SK-N-SH (cell line): ENCODE results near the gene OTUB1. TPM values are rescaled to one million over a fixed set of nuclear protein-coding genes. Genes with fewer than 3 reads are reported as not detected.
A peak's percentile ranks its signal among the peaks of the same experiment; 100 is the strongest.

Experiments used
- CTCF ChIA-PET: fragments of 300-600, 350-600 bp; formaldehyde crosslinking; extraction: SDS; loops from one replicate; lab custom pipeline; 2021; lab: Yijun Ruan, JAX
- POLR2A ChIA-PET: fragments of 350-600 bp; sonication (Branson Sonifier 250); formaldehyde crosslinking; extraction: SDS; loops from one replicate; lab custom pipeline; 2020; ENCODE audit warnings: antibody characterized with exemption, inconsistent platforms; lab: Yijun Ruan, JAX
- DNase-seq: peaks from one replicate; pipeline ENCODE4 v3.0.0; 2012
- H2AFZ ChIP-seq: fragments of 200-600 bp; sonication (generic); 2 replicates; pipeline ENCODE4 v1.8.1; 2016; ENCODE audit warnings: antibody characterized with exemption, mild to moderate bottlenecking, low read depth
- H3F3A ChIP-seq: fragments of 200-600 bp; sonication (generic); replicated peaks from 2 replicates; pipeline ENCODE3; 2016; ENCODE audit warnings: antibody characterized with exemption, mild to moderate bottlenecking; ENCODE audit not compliant: insufficient read depth
- H3K27ac ChIP-seq, 2 experiments: fragments of 200-500 bp in 1 of 2; fragments of 200-600 bp in 1 of 2; sonication (Bioruptor generic) in 1 of 2; sonication (generic), shearing (Covaris generic) in 1 of 2; 2 replicates each; pipeline versions ENCODE4 v1.5.1 to v1.6.1; 2014 to 2016; ENCODE audit warnings: low read depth in 2 of 2, inconsistent platforms in 1 of 2, low read length in 1 of 2, mild to moderate bottlenecking in 1 of 2, mixed read lengths in 1 of 2
- H3K27me3 ChIP-seq: fragments of 200-600 bp; sonication (generic), shearing (Covaris generic); 2 replicates; pipeline ENCODE4 v1.6.1; 2016; ENCODE audit warnings: mixed run types; ENCODE audit not compliant: insufficient read depth
- H3K36me3 ChIP-seq, 2 experiments: fragments of 200-500 bp in 1 of 2; fragments of 200-600 bp in 1 of 2; sonication (Bioruptor generic) in 1 of 2; sonication (generic) in 1 of 2; replicated peaks in 1 of 2; 2 replicates each; pipeline versions ENCODE3 to v1.5.1; 2014 to 2016; ENCODE audit warnings: low read length in 1 of 2, mild to moderate bottlenecking in 1 of 2; ENCODE audit not compliant: insufficient read depth in 2 of 2, control insufficient read depth in 1 of 2
- H3K4me1 ChIP-seq, 2 experiments: fragments of 200-500 bp in 1 of 2; fragments of 200-600 bp in 1 of 2; sonication (Bioruptor generic) in 1 of 2; sonication (generic), shearing (Covaris generic) in 1 of 2; 2 replicates each; pipeline versions ENCODE4 v1.5.1 to v1.6.1; 2014 to 2016; ENCODE audit warnings: low read depth in 1 of 2, low read length in 1 of 2, mixed run types in 1 of 2; ENCODE audit not compliant: insufficient read depth in 2 of 2, control insufficient read depth in 1 of 2
- H3K4me2 ChIP-seq: fragments of 200-600 bp; sonication (generic), shearing (Covaris generic); 2 replicates; pipeline ENCODE4 v1.6.1; 2017; ENCODE audit warnings: mixed run types
- H3K4me3 ChIP-seq, 2 experiments: fragments of 200-500 bp in 1 of 2; fragments of 200-600 bp in 1 of 2; sonication (Bioruptor generic) in 1 of 2; sonication (generic), shearing (Covaris generic) in 1 of 2; 2 replicates each; pipeline versions ENCODE4 v1.5.1 to v1.8.1; 2014 to 2016; ENCODE audit warnings: low read depth in 2 of 2, inconsistent platforms in 1 of 2, low read length in 1 of 2, mild to moderate bottlenecking in 1 of 2, mixed read lengths in 1 of 2, moderate library complexity in 1 of 2
- H3K79me2 ChIP-seq: fragments of 200-600 bp; sonication (generic); 2 replicates; pipeline ENCODE4 v1.8.1; 2017; ENCODE audit warnings: mild to moderate bottlenecking; ENCODE audit not compliant: insufficient read depth
- H3K9ac ChIP-seq: fragments of 200-600 bp; sonication (generic); 2 replicates; pipeline ENCODE4 v1.6.1; 2017; ENCODE audit warnings: mixed run types
- H3K9me2 ChIP-seq: fragments of 200-600 bp; sonication (generic); 2 replicates; pipeline ENCODE4 v1.6.1; 2017; ENCODE audit warnings: mixed run types
- H3K9me3 ChIP-seq: fragments of 200-600 bp; sonication (generic); 2 replicates; pipeline ENCODE4 v1.6.1; 2017; ENCODE audit warnings: mixed run types, mild to moderate bottlenecking, moderate library complexity
- H4K20me1 ChIP-seq: fragments of 200-600 bp; sonication (generic); 2 replicates; pipeline ENCODE4 v1.6.1; 2017; ENCODE audit warnings: mild to moderate bottlenecking, mixed run types; ENCODE audit not compliant: insufficient read depth
- CHD2 ChIP-seq: fragments of 150-350 bp; IDR thresholded peaks from 2 replicates; pipeline ENCODE4 v1.6.1; 2018; ENCODE audit warnings: low read length; ENCODE audit not compliant: partially characterized antibody
- ELF1 ChIP-seq: IDR thresholded peaks from 2 replicates; pipeline ENCODE4 v1.4.0; 2012
- EP300 ChIP-seq, 2 experiments: IDR thresholded peaks; 2 replicates each; pipeline versions ENCODE4 v1.4.0 to v1.6.1; 2012; ENCODE audit warnings: borderline replicate concordance in 1 of 2, low read depth in 1 of 2, low read length in 1 of 2
- EZH2phosphoT487 ChIP-seq: fragments of 200-600 bp; sonication (generic); IDR thresholded peaks from 2 replicates; pipeline ENCODE4 v1.6.1; 2017; ENCODE audit warnings: low read depth, mixed run types, mild to moderate bottlenecking, antibody characterized with exemption, moderate library complexity, borderline replicate concordance
- FOSL2 ChIP-seq: IDR thresholded peaks from 2 replicates; pipeline ENCODE4 v1.4.0; 2012; ENCODE audit warnings: low read depth, mild to moderate bottlenecking, moderate library complexity, borderline replicate concordance
- FOXM1 ChIP-seq: IDR thresholded peaks from 2 replicates; pipeline ENCODE4 v1.4.0; 2012; ENCODE audit warnings: low read depth, mild to moderate bottlenecking
- GABPA ChIP-seq: IDR thresholded peaks from 2 replicates; pipeline ENCODE4 v1.4.0; 2012; ENCODE audit warnings: low read depth, mild to moderate bottlenecking
- MXI1 ChIP-seq: IDR thresholded peaks from 2 replicates; pipeline ENCODE4 v1.6.1; 2012; ENCODE audit warnings: mild to moderate bottlenecking, low read depth, low read length, improper control_type of control experiment
- NFIC ChIP-seq: IDR thresholded peaks from 2 replicates; pipeline ENCODE4 v1.4.0; 2012; ENCODE audit warnings: borderline replicate concordance
- NRF1 ChIP-seq: IDR thresholded peaks from 2 replicates; pipeline ENCODE4 v1.6.1; 2012; ENCODE audit warnings: low read depth, mild to moderate bottlenecking, low read length
- RFX5 ChIP-seq: IDR thresholded peaks from 2 replicates; pipeline ENCODE4 v1.6.1; 2012; ENCODE audit warnings: mild to moderate bottlenecking, improper control_type of control experiment, low read length
- SIN3A ChIP-seq: IDR thresholded peaks from 2 replicates; pipeline ENCODE4 v1.6.1; 2012; ENCODE audit warnings: low read depth, mild to moderate bottlenecking, low read length, moderate library complexity, borderline replicate concordance
- SMC3 ChIP-seq: IDR thresholded peaks from 2 replicates; pipeline ENCODE4 v1.6.1; 2012; ENCODE audit warnings: low read depth, low read length, improper control_type of control experiment
- TCF12 ChIP-seq: IDR thresholded peaks from 2 replicates; pipeline ENCODE4 v1.4.0; 2012
- USF1 ChIP-seq: IDR thresholded peaks from 2 replicates; pipeline ENCODE4 v1.4.0; 2012; ENCODE audit warnings: low read depth, borderline replicate concordance
- USF2 ChIP-seq: fragments of 150-350 bp; IDR thresholded peaks from 2 replicates; pipeline ENCODE4 v1.6.1; 2017; ENCODE audit warnings: antibody characterized with exemption, low read length, low read depth, borderline replicate concordance
- ZBTB33 ChIP-seq: IDR thresholded peaks from 2 replicates; pipeline ENCODE4 v1.4.0; 2012; ENCODE audit warnings: low read depth, borderline replicate concordance
- WGBS: methylation state at CpG from one replicate; pipeline ENCODE4 v1.1.6; 2017; ENCODE audit warnings: low lambda C conversion rate; 5-methylcytosine and 5-hydroxymethylcytosine counted together
- polyA plus RNA-seq, 3 experiments: library from polyadenylated mRNA; depleted of rRNA; stranded (reverse); fragments of >200 nt; gene quantifications; 2 replicates each; pipeline ENCODE4 v1.2.3, GENCODE V29; 2012
- TF ChIP-seq, protein P1 (sequence below): IDR thresholded peaks from 2 replicates; pipeline ENCODE4; 2012
- TF ChIP-seq, protein P2 (sequence below): fragments of 150-350 bp; IDR thresholded peaks from 2 replicates; pipeline ENCODE4 v1.6.1; 2016; ENCODE audit warnings: mild to moderate bottlenecking, low read depth, low read length
- TF ChIP-seq, protein P3 (sequence below): fragments of 200-600 bp; sonication (generic); IDR thresholded peaks from 2 replicates; pipeline ENCODE4 v1.6.1; 2017; ENCODE audit warnings: antibody characterized with exemption, mild to moderate bottlenecking, moderate library complexity

Gene OTUB1
- polyA plus RNA-seq, 1 of the 3 experiments (the other 2 are of a cell fraction) = 183 TPM

DNA sequence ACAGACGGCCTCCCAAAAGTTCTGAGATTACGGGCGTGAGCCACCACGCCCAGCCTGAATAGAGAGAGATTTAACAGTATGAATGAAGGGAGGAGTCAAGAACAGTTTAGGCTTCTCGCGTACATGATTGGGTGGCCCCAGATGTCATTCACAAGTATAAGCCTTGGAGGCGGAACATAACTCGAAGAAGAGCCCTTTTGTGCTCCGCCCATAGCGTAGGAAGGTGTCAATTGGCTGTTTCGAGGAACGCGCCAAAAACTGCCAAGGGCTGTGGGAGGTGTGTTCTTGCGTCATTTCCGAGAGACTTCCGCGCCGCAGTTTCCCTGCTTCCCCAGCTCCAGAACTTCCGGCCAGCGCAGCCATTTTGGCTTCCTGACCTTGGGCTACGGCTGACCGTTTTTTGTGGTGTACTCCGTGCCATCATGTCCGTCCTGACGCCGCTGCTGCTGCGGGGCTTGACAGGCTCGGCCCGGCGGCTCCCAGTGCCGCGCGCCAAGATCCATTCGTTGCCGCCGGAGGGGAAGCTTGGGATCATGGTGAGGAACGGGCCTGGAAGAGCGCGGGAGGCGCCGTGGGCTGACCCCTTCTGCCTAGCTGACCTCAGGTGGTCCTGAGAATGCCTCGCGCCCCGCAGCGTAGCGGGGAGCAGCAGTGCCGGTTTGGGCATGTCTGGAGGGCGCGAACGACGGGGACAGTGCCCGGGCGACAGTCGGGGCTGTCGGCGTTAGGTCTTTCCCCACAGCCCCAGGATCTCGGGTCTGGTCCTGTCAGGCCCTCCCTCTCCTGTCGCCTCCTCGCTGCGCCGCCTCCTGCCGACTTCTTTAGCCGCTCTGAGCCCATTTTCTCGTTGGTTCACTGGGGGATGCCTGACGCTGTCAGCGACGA is 11.7 kb upstream of the OTUB1 start, which contains the start of gene COX8A:
COX8A (plus strand) TSS at position 362 of the 885 bp plus-strand sequence; CDS start at position 423, 61 bp downstream.
- ChIA-PET POLR2A (interaction anchor here (0.5 to 1.3 kb wide), 5 partner anchors 27 to 191 kb away, joined by 3 to 4 read pairs (median 3); no protein-coding TSS in a partner anchor), CTCF (interaction anchor here (0.7 to 1.9 kb wide), 8 partner anchors 12 to 277 kb away, joined by 3 to 6 read pairs (median 4); partner anchors contain the start of genes PLCB3 and ZFTA)
- Histone ChIP-seq H3K4me3 (peak within 1 kb of the TSS; percentile 72 to 88), H3K27ac (peak within 1 kb of the TSS; percentile 89 to 94), H3F3A (no peaks in the 10 kb centered on the region), H3K9me3 (no peaks in the 10 kb centered on the region), H3K9ac (peak within 1 kb of the TSS; percentile 96), H2AFZ (peak within 1 kb of the TSS; percentile 89), H3K27me3 (no peaks in the 10 kb centered on the region), H3K4me2 (peak within 1 kb of the TSS; percentile 99), H3K36me3 (peaks cover 0 to 6% of the 10 kb centered on the region in 2 experiments), H3K4me1 (peaks cover 11 to 15% of the 10 kb centered on the region in 2 experiments; a peak in 2 of 4 replicates), H3K79me2 (peaks cover 50% of the 10 kb centered on the region), H4K20me1 (peaks cover 12% of the 10 kb centered on the region), H3K9me2 (no peaks in the 10 kb centered on the region)
- WGBS = under 1% methylated on average over 43 of the region's 67 CpGs
- peak; percentile 94 for DNase-seq
- TF ChIP-seq NFIC (no peak), FOSL2 (no peak), USF2 (no peak), EZH2phosphoT487 (no peak), RFX5 (no peak), GABPA (peak; percentile 93), SMC3 (0 out of 2 replicates have a peak, but pooled peaks have one; percentile 20), SIN3A (peak; percentile 43; the same call in 1 of the 2 replicates), EP300 (IDR thresholded peaks at IDR 0.05; ENCODE audit: borderline replicate concordance in 1 of 2, low read depth in 1 of 2, low read length in 1 of 2) (no peak), TCF12 (no peak; the same call in 1 of the 2 replicates), NRF1 (no peak), ZBTB33 (no peak), FOXM1 (peak; percentile 99), MXI1 (no peak; the same call in 1 of the 2 replicates), ELF1 (peak; percentile 94), USF1 (no peak), CHD2 (peak; percentile 74)
- TF ChIP-seq, protein P1, sequence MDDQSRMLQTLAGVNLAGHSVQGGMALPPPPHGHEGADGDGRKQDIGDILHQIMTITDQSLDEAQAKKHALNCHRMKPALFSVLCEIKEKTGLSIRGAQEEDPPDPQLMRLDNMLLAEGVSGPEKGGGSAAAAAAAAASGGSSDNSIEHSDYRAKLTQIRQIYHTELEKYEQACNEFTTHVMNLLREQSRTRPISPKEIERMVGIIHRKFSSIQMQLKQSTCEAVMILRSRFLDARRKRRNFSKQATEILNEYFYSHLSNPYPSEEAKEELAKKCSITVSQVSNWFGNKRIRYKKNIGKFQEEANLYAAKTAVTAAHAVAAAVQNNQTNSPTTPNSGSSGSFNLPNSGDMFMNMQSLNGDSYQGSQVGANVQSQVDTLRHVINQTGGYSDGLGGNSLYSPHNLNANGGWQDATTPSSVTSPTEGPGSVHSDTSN = peak; percentile 95
- TF ChIP-seq, protein P2, sequence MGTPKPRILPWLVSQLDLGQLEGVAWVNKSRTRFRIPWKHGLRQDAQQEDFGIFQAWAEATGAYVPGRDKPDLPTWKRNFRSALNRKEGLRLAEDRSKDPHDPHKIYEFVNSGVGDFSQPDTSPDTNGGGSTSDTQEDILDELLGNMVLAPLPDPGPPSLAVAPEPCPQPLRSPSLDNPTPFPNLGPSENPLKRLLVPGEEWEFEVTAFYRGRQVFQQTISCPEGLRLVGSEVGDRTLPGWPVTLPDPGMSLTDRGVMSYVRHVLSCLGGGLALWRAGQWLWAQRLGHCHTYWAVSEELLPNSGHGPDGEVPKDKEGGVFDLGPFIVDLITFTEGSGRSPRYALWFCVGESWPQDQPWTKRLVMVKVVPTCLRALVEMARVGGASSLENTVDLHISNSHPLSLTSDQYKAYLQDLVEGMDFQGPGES = no peak; the same call in 1 of the 2 replicates
- TF ChIP-seq, protein P3, sequence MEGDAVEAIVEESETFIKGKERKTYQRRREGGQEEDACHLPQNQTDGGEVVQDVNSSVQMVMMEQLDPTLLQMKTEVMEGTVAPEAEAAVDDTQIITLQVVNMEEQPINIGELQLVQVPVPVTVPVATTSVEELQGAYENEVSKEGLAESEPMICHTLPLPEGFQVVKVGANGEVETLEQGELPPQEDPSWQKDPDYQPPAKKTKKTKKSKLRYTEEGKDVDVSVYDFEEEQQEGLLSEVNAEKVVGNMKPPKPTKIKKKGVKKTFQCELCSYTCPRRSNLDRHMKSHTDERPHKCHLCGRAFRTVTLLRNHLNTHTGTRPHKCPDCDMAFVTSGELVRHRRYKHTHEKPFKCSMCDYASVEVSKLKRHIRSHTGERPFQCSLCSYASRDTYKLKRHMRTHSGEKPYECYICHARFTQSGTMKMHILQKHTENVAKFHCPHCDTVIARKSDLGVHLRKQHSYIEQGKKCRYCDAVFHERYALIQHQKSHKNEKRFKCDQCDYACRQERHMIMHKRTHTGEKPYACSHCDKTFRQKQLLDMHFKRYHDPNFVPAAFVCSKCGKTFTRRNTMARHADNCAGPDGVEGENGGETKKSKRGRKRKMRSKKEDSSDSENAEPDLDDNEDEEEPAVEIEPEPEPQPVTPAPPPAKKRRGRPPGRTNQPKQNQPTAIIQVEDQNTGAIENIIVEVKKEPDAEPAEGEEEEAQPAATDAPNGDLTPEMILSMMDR = no peak
